Neural progenitor cell (in vitro differentiated cells): Measurements from ENCODE around the gene TXLNB. TPM values are rescaled to one million over a fixed set of nuclear protein-coding genes. Genes with fewer than 3 reads are reported as not detected.

Experiments
- DNase-seq: peaks from one replicate; pipeline ENCODE4 v3.0.0-alpha.2; 2016; ENCODE audit warnings: low spot score
- H2AFZ ChIP-seq: fragments of 200-600 bp; sonication (generic); replicated peaks from 2 replicates; pipeline ENCODE4 v1.6.1; 2016; ENCODE audit warnings: antibody characterized with exemption
- H3F3A ChIP-seq: fragments of 200-600 bp; sonication (generic); 2 replicates; pipeline ENCODE4 v1.6.1; 2016; ENCODE audit warnings: antibody characterized with exemption, low read depth
- H3K27ac ChIP-seq: fragments of 200-600 bp; sonication (generic); 2 replicates; pipeline ENCODE4 v1.5.1; 2016; ENCODE audit warnings: mild to moderate bottlenecking
- H3K27me3 ChIP-seq: fragments of 200-600 bp; sonication (generic); 2 replicates; pipeline ENCODE4 v1.6.1; 2016; ENCODE audit warnings: mild to moderate bottlenecking, moderate library complexity
- H3K36me3 ChIP-seq: fragments of 200-600 bp; sonication (generic); 2 replicates; pipeline ENCODE4 v1.5.1; 2016
- H3K4me1 ChIP-seq: fragments of 200-600 bp; sonication (generic); 2 replicates; pipeline ENCODE4 v1.6.1; 2016; ENCODE audit warnings: mixed run types
- H3K4me2 ChIP-seq: fragments of 200-600 bp; sonication (generic); 2 replicates; pipeline ENCODE4 v1.6.1; 2016
- H3K4me3 ChIP-seq: fragments of 200-600 bp; sonication (generic); 2 replicates; pipeline ENCODE4 v1.5.1; 2016
- H3K79me2 ChIP-seq: fragments of 200-600 bp; sonication (generic); 2 replicates; pipeline ENCODE4 v1.6.1; 2016; ENCODE audit warnings: low read depth
- H3K9ac ChIP-seq: fragments of 200-600 bp; sonication (generic); 2 replicates; pipeline ENCODE4 v1.6.1; 2016
- H3K9me3 ChIP-seq: fragments of 200-600 bp; sonication (generic); 2 replicates; pipeline ENCODE4 v1.5.1; 2016; ENCODE audit warnings: low read depth
- H4K20me1 ChIP-seq: fragments of 200-600 bp; sonication (generic); 2 replicates; pipeline ENCODE4 v1.6.1; 2016; ENCODE audit warnings: low read depth
- H3K27ac Mint-ChIP-seq: 3 replicates; pipeline ENCODE4 v1.8.0; 2021; ENCODE audit warnings: mixed read lengths
- H3K27me3 Mint-ChIP-seq: 2 replicates; pipeline ENCODE4 v1.8.0; 2022; ENCODE audit warnings: low read depth, mild to moderate bottlenecking, inconsistent platforms, moderate library complexity, mixed read lengths; ENCODE audit not compliant: insufficient read depth
- H3K36me3 Mint-ChIP-seq: 3 replicates; pipeline ENCODE4 v1.8.0; 2021; ENCODE audit warnings: mixed read lengths
- H3K4me1 Mint-ChIP-seq: 3 replicates; pipeline ENCODE4 v1.8.0; 2021; ENCODE audit warnings: mixed read lengths
- H3K4me3 Mint-ChIP-seq: 3 replicates; pipeline ENCODE4 v1.8.0; 2021; ENCODE audit warnings: mild to moderate bottlenecking, moderate library complexity, mixed read lengths
- H3K9me3 Mint-ChIP-seq: 3 replicates; pipeline ENCODE4 v1.8.0; 2020; ENCODE audit warnings: mixed read lengths
- EZH2 ChIP-seq: fragments of 200-600 bp; sonication (generic); IDR thresholded peaks from 2 replicates; pipeline ENCODE4 v1.6.1; 2017; ENCODE audit warnings: antibody characterized with exemption, mild to moderate bottlenecking, moderate library complexity
- EZH2phosphoT487 ChIP-seq: fragments of 200-600 bp; sonication (generic); IDR thresholded peaks from 2 replicates; pipeline ENCODE4 v1.6.1; 2017; ENCODE audit warnings: antibody characterized with exemption
- total RNA-seq: library from RNA; depleted of rRNA; stranded (reverse); fragments of >200 nt; gene quantifications from 2 replicates; pipeline ENCODE4 v1.2.3, GENCODE V29; 2015; ENCODE audit warnings: low replicate concordance
- TF ChIP-seq, protein P1 (sequence below): fragments of 200-600 bp; sonication (generic); IDR thresholded peaks from 2 replicates; pipeline ENCODE4 v1.5.1; 2017; ENCODE audit warnings: antibody characterized with exemption, mild to moderate bottlenecking

TXLNB gene
- total RNA-seq, 1 donor from 2014 or later = 0.06 TPM

DNA sequence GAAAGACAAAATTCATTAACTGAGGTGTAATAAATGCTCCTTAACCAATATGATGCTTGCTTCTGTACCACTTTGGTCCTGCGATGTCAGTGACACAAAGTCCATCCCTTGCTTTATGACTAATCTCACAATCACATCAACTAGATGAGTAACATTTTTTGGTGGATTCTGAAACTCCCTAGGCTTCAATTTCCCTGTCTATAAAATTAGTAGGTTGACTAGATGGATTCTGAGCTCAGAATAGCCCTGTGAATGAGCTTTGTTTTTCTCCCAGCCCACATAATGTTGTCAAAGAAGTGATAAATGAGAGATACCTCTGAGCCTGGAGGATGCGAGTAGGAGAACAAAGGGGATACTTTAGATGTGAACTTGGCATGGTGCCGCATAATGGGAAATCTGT lies 9.1 kb downstream of the TXLNB start:
- Histone ChIP-seq H3K4me1 (no peaks in the 10 kb centered on the region), H3F3A (no peaks in the 10 kb centered on the region)
- no peaks in the 10 kb centered on the region for H3K4me1 Mint-ChIP-seq

DNA sequence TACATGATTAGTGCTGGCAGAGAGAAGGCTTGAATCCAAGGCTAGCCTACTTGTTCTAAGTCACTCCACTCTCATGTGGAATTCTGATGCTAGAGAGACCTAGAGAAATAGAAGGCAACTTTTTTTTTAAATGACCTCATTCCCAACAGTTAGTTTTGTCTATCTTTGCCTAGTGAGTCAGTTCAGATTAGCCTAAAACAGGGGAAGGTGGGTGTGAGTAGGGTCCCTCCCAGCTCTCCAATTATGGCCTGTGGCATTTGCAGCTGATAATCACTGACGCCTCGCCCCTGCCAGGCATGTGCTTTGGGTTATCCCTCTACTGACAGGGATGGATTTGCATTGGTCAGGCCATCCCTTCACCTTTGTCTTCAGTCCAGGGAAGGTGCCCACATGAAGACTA lies 13.6 kb downstream of the TXLNB start:
- H3K27me3 Mint-ChIP-seq = no peaks in the 10 kb centered on the region
- Histone ChIP-seq H3K4me2 (no peak overlapping the region), H2AFZ (no peak overlapping the region), H3K4me1 (no peaks in the 10 kb centered on the region), H4K20me1 (no peaks in the 10 kb centered on the region), H3K36me3 (no peaks in the 10 kb centered on the region), H3K79me2 (no peaks in the 10 kb centered on the region), H3F3A (no peaks in the 10 kb centered on the region), H3K4me3 (no peak overlapping the region), H3K27ac (no peak overlapping the region), H3K9ac (no peak overlapping the region), H3K9me3 (no peaks in the 10 kb centered on the region), H3K27me3 (no peaks in the 10 kb centered on the region)
- H3K4me1 Mint-ChIP-seq = no peaks in the 10 kb centered on the region
- no peak for DNase-seq
- TF ChIP-seq EZH2 (no peak), EZH2phosphoT487 (no peak)
- TF ChIP-seq, protein P1, sequence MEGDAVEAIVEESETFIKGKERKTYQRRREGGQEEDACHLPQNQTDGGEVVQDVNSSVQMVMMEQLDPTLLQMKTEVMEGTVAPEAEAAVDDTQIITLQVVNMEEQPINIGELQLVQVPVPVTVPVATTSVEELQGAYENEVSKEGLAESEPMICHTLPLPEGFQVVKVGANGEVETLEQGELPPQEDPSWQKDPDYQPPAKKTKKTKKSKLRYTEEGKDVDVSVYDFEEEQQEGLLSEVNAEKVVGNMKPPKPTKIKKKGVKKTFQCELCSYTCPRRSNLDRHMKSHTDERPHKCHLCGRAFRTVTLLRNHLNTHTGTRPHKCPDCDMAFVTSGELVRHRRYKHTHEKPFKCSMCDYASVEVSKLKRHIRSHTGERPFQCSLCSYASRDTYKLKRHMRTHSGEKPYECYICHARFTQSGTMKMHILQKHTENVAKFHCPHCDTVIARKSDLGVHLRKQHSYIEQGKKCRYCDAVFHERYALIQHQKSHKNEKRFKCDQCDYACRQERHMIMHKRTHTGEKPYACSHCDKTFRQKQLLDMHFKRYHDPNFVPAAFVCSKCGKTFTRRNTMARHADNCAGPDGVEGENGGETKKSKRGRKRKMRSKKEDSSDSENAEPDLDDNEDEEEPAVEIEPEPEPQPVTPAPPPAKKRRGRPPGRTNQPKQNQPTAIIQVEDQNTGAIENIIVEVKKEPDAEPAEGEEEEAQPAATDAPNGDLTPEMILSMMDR = no peak
- H3K9me3 Mint-ChIP-seq = no peaks in the 10 kb centered on the region
- no peak overlapping the region for H3K27ac Mint-ChIP-seq
- H3K4me3 Mint-ChIP-seq = no peak overlapping the region
- no peaks in the 10 kb centered on the region for H3K36me3 Mint-ChIP-seq

More for the DNA sequence above, 9.1 kb downstream of the TXLNB start:
- Mint-ChIP-seq H3K9me3 (no peaks in the 10 kb centered on the region), H3K36me3 (no peaks in the 10 kb centered on the region), H3K27me3 (peaks cover 2% of the 10 kb centered on the region), H3K27ac (no peak overlapping the region), H3K4me3 (no peak overlapping the region)
- no peaks in the 10 kb centered on the region for H4K20me1 ChIP-seq
- H3K27ac ChIP-seq = no peak overlapping the region
- no peaks in the 10 kb centered on the region for H3K36me3 ChIP-seq
- no peak overlapping the region for H3K4me2 ChIP-seq
- TF ChIP-seq EZH2phosphoT487 (no peak), EZH2 (no peak)
- TF ChIP-seq, protein P1 = no peak
- no peaks in the 10 kb centered on the region for H3K79me2 ChIP-seq
- no peak for DNase-seq
- no peak overlapping the region for H2AFZ ChIP-seq
- H3K9me3 ChIP-seq = no peaks in the 10 kb centered on the region
- H3K27me3 ChIP-seq = no peaks in the 10 kb centered on the region
- no peak overlapping the region for H3K4me3 ChIP-seq
- no peak overlapping the region for H3K9ac ChIP-seq

DNA sequence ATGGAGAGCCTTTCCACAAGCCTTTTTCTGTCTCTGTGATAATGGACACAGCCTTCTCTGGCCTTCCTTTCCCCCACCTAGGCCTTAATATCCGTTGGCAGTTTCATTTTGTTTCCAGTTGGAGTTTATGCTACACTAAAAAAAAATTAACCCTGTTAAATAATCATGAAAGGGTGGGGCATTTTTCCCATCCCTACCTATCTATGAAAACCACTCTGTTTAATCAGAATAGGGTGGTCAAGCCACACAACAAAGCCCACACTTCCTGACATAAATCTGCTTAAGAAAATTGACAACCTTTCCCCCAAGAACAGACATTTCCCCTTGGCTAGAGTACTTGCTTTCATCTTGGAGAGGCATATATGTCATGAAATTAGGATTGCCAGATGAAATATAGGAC lies 14.2 kb downstream of the TXLNB start:
- Histone ChIP-seq H3K36me3 (no peaks in the 10 kb centered on the region), H3K79me2 (no peaks in the 10 kb centered on the region), H4K20me1 (no peaks in the 10 kb centered on the region), H3K4me1 (no peaks in the 10 kb centered on the region), H3K4me2 (no peak overlapping the region), H3K27me3 (no peaks in the 10 kb centered on the region), H3K27ac (no peak overlapping the region), H3K9me3 (no peaks in the 10 kb centered on the region), H2AFZ (peak overlapping the region; percentile 87), H3K9ac (no peak overlapping the region), H3F3A (no peaks in the 10 kb centered on the region), H3K4me3 (no peak overlapping the region)
- DNase-seq = no peak
- TF ChIP-seq EZH2 (no peak), EZH2phosphoT487 (no peak)
- TF ChIP-seq, protein P1 = no peak
- Mint-ChIP-seq H3K27me3 (no peaks in the 10 kb centered on the region), H3K4me3 (no peak overlapping the region), H3K4me1 (no peaks in the 10 kb centered on the region), H3K9me3 (no peaks in the 10 kb centered on the region), H3K36me3 (no peaks in the 10 kb centered on the region), H3K27ac (no peak overlapping the region)
